ENCODE data around the gene FRK.
A peak's percentile ranks its signal among the peaks of the same experiment; 100 is the strongest.

Gene FRK

DNA sequence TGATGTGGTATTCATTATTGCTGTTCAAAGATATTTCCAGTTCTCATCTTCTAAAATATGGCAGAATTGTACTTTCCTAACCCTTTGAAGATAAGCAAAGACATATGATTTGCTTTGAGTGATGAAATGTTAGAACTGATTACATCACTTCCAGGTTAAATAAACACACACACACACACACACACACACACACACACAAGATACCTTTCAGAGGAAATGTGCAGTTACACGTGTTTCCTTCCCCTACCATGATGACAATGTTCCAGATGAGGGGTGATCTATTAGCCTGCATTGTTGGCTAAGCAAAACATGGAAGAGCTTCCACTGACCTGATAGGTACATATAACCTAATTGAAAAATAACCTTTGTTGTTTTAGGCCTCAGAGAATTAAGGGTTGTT is 11.7 kb upstream of the FRK start:
- Histone ChIP-seq H3K9ac (ENCODE audit: low read depth, low read length) (no peak overlapping the region), H3K36me3 (ENCODE audit: insufficient read depth, low read length) (no peaks in the 10 kb centered on the region), H3K4me1 (ENCODE audit: control insufficient read depth, insufficient read depth, low read length) (peaks cover 12% of the 10 kb centered on the region), H3K4me2 (ENCODE audit: low read length) (no peak overlapping the region), H3K27me3 (ENCODE audit: control insufficient read depth, insufficient read depth, low read length) (no peaks in the 10 kb centered on the region), H3K9me3 (replicated peaks; ENCODE audit: low read length) (no peaks in the 10 kb centered on the region), H3K4me3 (ENCODE audit: low read length) (no peak overlapping the region)

DNA sequence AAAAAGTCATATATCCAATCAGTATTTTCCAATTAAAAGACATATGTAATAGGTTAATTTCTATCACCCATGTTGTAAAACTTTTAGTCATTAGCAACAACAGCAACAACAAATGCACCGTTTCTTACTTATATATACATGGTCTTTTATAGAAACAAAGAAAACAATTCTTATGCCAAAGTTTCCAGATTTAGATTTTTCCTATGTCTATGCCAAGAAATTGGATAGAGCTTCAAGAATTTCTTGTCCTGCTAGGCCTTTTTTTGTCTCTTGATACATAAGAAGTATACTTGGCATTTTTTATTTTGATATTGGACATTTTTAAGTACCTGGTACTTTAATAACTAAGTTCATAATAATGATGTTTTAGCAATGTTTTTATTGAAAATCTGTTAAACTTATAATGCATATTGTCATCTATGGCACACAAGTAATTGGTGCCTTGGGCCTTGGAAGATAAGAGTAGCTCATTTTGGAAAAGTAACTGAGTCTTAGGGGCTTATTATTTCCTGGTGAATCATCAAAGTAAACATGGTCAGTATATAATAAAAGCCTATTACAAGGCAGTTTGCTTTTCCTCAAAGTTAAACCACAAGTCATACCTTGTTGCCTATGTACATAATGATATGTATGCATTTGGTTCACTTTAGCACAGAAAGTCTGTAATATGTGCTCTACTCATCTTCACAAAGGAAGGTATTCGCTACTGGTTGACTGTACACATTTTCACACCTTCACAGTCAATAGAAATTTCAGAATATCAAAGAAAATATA is 10.1 kb upstream of the FRK start:
- Histone ChIP-seq H3K36me3 (ENCODE audit: insufficient read depth, low read length) (no peaks in the 10 kb centered on the region), H3K4me2 (ENCODE audit: low read length) (no peak overlapping the region), H3K4me1 (ENCODE audit: control insufficient read depth, insufficient read depth, low read length) (peaks cover 12% of the 10 kb centered on the region), H3K27me3 (ENCODE audit: control insufficient read depth, insufficient read depth, low read length) (no peaks in the 10 kb centered on the region), H3K9ac (ENCODE audit: low read depth, low read length) (no peak overlapping the region), H3K4me3 (ENCODE audit: low read length) (no peak overlapping the region), H3K9me3 (replicated peaks; ENCODE audit: low read length) (no peaks in the 10 kb centered on the region)

DNA sequence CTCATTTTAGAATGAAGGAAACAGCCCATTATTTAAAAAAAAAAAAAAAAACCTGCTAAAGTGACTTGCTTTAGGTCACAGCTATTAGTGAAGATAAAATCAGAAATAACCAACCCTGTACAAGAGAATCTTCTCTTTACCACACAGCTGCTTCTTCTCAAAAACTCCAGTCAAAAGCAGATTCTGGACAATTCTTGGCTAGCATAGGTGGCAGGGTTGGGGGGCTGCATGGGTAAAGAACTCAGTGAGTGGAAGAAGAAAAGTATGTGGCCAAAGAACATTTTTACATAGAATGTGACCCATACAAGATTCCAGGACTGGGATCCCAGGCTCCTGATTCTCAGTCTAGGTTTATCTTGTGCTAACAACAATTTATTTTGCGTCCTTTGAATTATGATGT is 9.4 kb upstream of the FRK start:
- H3K27me3 ChIP-seq (ENCODE audit: control insufficient read depth, insufficient read depth, low read length): no peaks in the 10 kb centered on the region
- H3K4me3 ChIP-seq (ENCODE audit: low read length): no peak overlapping the region
- no peaks in the 10 kb centered on the region for H3K36me3 ChIP-seq (ENCODE audit: insufficient read depth, low read length)

DNA sequence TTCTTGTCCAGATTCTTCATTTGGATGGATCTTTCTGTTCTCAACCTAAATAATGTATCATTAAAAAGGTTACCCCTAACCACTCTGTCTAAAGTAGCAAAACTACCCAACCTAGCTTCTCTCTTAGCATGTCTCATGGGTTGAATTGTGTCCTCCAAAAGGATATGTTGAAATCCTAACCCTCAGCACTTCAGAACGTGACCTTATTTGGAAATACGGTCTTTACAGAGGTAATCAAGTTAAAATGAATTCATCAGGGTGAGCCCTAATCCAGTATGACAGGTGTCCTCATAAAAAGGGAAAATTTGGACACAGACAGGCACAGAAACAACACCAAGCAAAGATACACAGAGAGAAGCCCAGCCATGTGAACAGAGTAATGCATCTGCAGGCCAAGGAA is 6.1 kb upstream of the FRK start:
- Histone ChIP-seq H3K9ac (ENCODE audit: low read depth, low read length) (no peak overlapping the region), H3K36me3 (ENCODE audit: insufficient read depth, low read length) (no peaks in the 10 kb centered on the region), H3K4me3 (ENCODE audit: low read length) (no peak overlapping the region), H3K4me2 (ENCODE audit: low read length) (no peak overlapping the region), H3K27me3 (ENCODE audit: control insufficient read depth, insufficient read depth, low read length) (no peaks in the 10 kb centered on the region), H3K9me3 (replicated peaks; ENCODE audit: low read length) (no peaks in the 10 kb centered on the region), H3K4me1 (ENCODE audit: control insufficient read depth, insufficient read depth, low read length) (peaks cover 5% of the 10 kb centered on the region)

More for the DNA sequence above, 9.4 kb upstream of the FRK start:
- Histone ChIP-seq H3K4me1 (ENCODE audit: control insufficient read depth, insufficient read depth, low read length) (peaks cover 12% of the 10 kb centered on the region), H3K9ac (ENCODE audit: low read depth, low read length) (no peak overlapping the region), H3K4me2 (ENCODE audit: low read length) (no peak overlapping the region), H3K9me3 (replicated peaks; ENCODE audit: low read length) (no peaks in the 10 kb centered on the region)

DNA sequence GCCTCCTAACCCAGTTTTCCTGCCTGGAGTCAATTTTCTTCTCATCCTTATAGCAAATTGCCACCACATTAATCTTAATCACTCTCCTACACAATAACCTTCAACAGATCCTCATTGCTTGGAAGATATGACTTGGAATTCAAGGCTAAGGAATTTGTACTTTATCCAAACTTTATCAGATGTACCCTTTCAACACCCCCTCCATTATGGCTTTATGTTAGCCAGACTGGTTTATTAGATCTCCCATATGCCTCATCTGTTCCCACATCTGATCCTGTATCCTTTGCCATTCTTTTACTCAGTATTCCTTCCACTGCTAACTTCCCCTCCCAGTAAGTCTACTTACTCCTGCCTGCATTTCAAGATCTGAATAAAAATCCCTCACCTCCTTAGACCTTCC is 4.0 kb upstream of the FRK start:
- no peak overlapping the region for H3K9ac ChIP-seq (ENCODE audit: low read depth, low read length)
- H3K4me3 ChIP-seq (ENCODE audit: low read length): no peak overlapping the region
- H3K9me3 ChIP-seq (replicated peaks; ENCODE audit: low read length): no peaks in the 10 kb centered on the region
- no peaks in the 10 kb centered on the region for H3K36me3 ChIP-seq (ENCODE audit: insufficient read depth, low read length)
- peaks cover 17% of the 10 kb centered on the region for H3K4me1 ChIP-seq (ENCODE audit: control insufficient read depth, insufficient read depth, low read length)
- no peak overlapping the region for H3K4me2 ChIP-seq (ENCODE audit: low read length)
- no peaks in the 10 kb centered on the region for H3K27me3 ChIP-seq (ENCODE audit: control insufficient read depth, insufficient read depth, low read length)

DNA sequence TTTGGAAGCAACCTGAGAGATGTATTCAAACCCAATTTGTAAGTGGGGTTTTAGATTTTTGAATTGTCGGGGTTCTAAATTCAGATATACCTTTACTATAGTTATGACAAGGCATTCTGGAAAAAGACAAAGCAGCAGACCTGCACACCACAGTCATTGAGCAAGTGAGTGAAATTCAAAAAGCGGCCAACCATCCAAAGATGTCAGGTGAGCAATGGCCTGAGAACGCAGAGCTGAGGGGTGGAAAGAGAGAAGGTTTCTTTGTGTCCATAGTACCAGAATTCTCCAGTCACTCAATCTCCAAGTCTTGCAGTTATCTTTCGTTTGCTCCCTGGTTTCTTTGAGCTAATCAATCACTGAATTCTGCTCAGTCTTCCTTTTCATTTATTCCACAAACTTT is 1.8 kb upstream of the FRK start:
- Histone ChIP-seq H3K9ac (ENCODE audit: low read depth, low read length) (no peak overlapping the region), H3K9me3 (replicated peaks; ENCODE audit: low read length) (no peaks in the 10 kb centered on the region), H3K4me1 (ENCODE audit: control insufficient read depth, insufficient read depth, low read length) (peaks cover 21% of the 10 kb centered on the region), H3K4me3 (ENCODE audit: low read length) (no peak overlapping the region), H3K27me3 (ENCODE audit: control insufficient read depth, insufficient read depth, low read length) (no peaks in the 10 kb centered on the region), H3K4me2 (ENCODE audit: low read length) (no peak overlapping the region), H3K36me3 (ENCODE audit: insufficient read depth, low read length) (no peaks in the 10 kb centered on the region)

DNA sequence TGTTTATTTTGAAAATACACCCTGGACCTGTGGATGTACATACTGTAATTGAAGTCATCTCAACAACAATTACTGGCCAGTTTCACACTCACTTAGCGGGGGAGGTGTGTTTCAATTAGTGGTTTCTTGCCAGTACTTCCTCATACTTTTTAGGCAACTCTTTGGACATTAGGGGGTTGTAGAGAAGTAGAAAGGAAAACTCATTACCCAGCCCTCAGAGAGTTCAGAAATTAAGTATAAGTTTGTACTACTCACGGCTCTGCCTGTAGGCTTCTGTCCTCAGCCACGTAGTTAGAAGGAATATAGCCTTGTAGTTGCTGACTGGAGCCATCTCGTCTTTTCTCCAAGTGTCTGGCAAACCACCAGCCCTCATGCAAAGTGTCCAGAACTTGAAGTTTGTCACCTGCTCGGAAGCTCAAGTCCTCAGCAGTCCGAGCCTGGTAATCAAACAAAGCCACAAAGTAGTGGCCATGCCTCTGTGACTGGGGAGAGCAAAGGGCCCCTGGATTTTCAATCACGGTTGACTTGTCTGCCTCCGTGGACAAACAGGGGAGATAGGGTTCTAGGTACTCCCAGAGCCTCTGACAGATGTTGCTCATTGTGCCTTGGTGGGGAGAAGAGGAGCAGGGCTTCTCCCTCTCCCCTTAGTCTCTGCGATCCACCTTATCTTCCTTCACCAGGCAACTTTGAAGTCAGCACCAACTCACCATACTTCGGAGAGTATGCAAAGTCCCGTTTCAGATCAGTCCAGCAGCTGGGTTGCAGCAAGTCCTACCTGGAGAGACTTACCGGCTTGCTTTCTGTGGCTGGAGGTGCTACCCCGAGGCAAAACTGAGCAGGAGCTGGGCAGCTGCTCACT is 749 bp downstream of the FRK start:
- peak overlapping the region; percentile 69 for H3K4me3 ChIP-seq (ENCODE audit: low read length)
- no peaks in the 10 kb centered on the region for H3K36me3 ChIP-seq (ENCODE audit: insufficient read depth, low read length)
- H3K4me2 ChIP-seq (ENCODE audit: low read length): peak overlapping the region; percentile 84
- no peaks in the 10 kb centered on the region for H3K9me3 ChIP-seq (replicated peaks; ENCODE audit: low read length)
- peaks cover 21% of the 10 kb centered on the region for H3K4me1 ChIP-seq (ENCODE audit: control insufficient read depth, insufficient read depth, low read length)
- H3K27me3 ChIP-seq (ENCODE audit: control insufficient read depth, insufficient read depth, low read length): no peaks in the 10 kb centered on the region
- peak overlapping the region; percentile 79 for H3K9ac ChIP-seq (ENCODE audit: low read depth, low read length)

DNA sequence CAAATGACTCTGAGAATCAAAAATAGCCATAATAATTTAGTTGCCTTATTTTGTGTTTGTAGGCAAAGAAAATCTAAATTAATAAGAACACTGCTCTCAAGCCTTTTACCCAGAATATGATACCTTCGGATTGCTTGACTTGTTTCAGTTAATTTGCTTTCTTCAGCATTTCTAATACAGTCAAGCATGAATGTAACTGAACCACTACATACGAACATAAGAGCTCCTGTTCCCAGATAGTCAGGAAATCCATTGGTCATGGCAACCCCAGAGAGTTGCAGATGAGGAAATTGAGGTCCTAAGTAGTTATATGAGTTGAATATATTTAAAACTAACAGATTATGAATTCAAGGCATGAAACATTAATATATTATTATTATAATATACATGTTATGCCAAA is 2.9 kb downstream of the FRK start:
- Histone ChIP-seq H3K27me3 (ENCODE audit: control insufficient read depth, insufficient read depth, low read length) (no peaks in the 10 kb centered on the region), H3K9me3 (replicated peaks; ENCODE audit: low read length) (no peaks in the 10 kb centered on the region), H3K36me3 (ENCODE audit: insufficient read depth, low read length) (no peaks in the 10 kb centered on the region), H3K4me1 (ENCODE audit: control insufficient read depth, insufficient read depth, low read length) (peaks cover 21% of the 10 kb centered on the region), H3K4me3 (ENCODE audit: low read length) (no peak overlapping the region), H3K4me2 (ENCODE audit: low read length) (no peak overlapping the region), H3K9ac (ENCODE audit: low read depth, low read length) (no peak overlapping the region)

DNA sequence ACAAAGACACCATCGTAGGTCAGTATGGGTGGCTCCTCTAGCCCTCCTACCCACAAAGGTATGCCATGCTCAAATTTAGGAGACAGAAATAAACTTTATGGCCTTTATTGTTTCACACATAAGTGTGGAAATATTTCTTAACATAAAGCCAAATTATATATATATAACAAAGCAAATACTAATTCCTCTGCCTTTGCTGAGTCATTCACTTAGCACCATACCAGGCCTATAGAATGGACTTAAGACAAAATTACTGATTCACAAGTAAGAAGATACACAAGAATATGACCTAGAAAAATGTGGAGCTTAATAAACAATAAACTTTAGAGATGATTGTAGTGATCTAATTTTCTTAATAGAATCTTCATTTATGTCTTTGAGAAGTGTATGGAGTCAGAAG is 5.2 kb downstream of the FRK start:
- Histone ChIP-seq H3K4me2 (ENCODE audit: low read length) (no peak overlapping the region), H3K9ac (ENCODE audit: low read depth, low read length) (no peak overlapping the region), H3K36me3 (ENCODE audit: insufficient read depth, low read length) (no peaks in the 10 kb centered on the region), H3K9me3 (replicated peaks; ENCODE audit: low read length) (no peaks in the 10 kb centered on the region), H3K27me3 (ENCODE audit: control insufficient read depth, insufficient read depth, low read length) (no peaks in the 10 kb centered on the region), H3K4me1 (ENCODE audit: control insufficient read depth, insufficient read depth, low read length) (peaks cover 11% of the 10 kb centered on the region), H3K4me3 (ENCODE audit: low read length) (no peak overlapping the region)

DNA sequence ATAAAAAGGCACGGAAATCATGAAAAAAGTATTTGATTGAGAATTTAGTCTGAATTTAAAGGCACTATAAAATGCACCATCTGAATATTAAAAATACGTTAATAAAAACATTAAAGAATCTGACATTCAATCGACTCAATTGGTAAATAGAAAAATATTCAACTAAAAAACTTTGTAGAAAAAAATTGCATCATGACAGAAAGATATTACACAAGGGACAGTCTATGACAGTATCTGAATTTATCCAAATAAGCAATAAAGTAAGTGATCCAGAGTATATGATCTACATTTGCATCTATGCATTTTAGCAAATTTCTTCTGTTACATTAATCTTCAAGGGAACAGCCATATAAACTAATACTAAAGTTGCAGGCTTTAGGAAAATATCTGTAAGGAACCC is 9.4 kb downstream of the FRK start:
- Histone ChIP-seq H3K9ac (ENCODE audit: low read depth, low read length) (no peak overlapping the region), H3K4me2 (ENCODE audit: low read length) (no peak overlapping the region), H3K36me3 (ENCODE audit: insufficient read depth, low read length) (no peaks in the 10 kb centered on the region), H3K27me3 (ENCODE audit: control insufficient read depth, insufficient read depth, low read length) (no peaks in the 10 kb centered on the region), H3K9me3 (replicated peaks; ENCODE audit: low read length) (no peaks in the 10 kb centered on the region), H3K4me3 (ENCODE audit: low read length) (no peak overlapping the region), H3K4me1 (ENCODE audit: control insufficient read depth, insufficient read depth, low read length) (no peaks in the 10 kb centered on the region)

DNA sequence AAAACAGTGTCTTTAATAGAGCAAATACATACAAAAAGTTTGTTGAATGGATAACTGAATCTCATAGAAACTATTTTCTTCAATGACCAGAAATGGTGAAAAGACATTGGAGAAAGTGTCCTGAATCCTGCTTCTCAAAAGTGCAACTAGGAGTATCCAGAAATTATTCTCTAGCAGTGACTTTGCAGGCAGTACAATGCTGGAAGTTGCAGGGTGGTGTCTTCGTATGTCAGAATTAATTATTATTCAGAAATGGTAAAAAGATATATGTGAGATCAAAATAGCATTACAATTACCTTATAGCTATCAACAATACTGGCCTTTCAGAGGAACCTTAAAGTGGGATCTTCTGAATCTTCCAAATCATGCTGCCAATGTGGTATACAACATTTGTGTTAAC is 10.0 kb downstream of the FRK start:
- no peak overlapping the region for H3K9ac ChIP-seq (ENCODE audit: low read depth, low read length)
- no peaks in the 10 kb centered on the region for H3K36me3 ChIP-seq (ENCODE audit: insufficient read depth, low read length)

DNA sequence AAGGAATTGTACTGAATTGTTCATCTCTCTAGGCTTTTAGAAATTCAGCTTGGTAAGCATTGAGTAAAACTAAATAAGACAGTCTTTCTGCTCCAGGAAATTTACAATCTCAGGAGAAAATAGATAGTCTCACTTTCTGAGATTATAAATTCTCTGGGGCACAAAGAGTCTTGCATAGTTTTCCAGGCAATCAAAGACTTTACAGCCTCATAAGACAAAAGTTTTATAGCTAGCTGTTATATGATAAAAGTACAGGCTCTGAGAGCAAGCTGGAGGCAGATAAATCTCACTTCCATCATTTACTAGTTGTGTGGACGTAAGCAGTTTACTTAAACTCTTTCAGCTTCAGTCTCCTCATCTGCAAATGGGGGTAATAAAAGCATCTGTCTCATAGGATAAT is 11.4 kb downstream of the FRK start:
- no peaks in the 10 kb centered on the region for H3K9me3 ChIP-seq (replicated peaks; ENCODE audit: low read length)
- no peak overlapping the region for H3K4me3 ChIP-seq (ENCODE audit: low read length)
- no peak overlapping the region for H3K9ac ChIP-seq (ENCODE audit: low read depth, low read length)
- no peaks in the 10 kb centered on the region for H3K27me3 ChIP-seq (ENCODE audit: control insufficient read depth, insufficient read depth, low read length)
- no peaks in the 10 kb centered on the region for H3K36me3 ChIP-seq (ENCODE audit: insufficient read depth, low read length)
- no peak overlapping the region for H3K4me2 ChIP-seq (ENCODE audit: low read length)
- no peaks in the 10 kb centered on the region for H3K4me1 ChIP-seq (ENCODE audit: control insufficient read depth, insufficient read depth, low read length)

More for the DNA sequence above, 10.0 kb downstream of the FRK start:
- no peaks in the 10 kb centered on the region for H3K27me3 ChIP-seq (ENCODE audit: control insufficient read depth, insufficient read depth, low read length)
- no peak overlapping the region for H3K4me2 ChIP-seq (ENCODE audit: low read length)
- H3K4me3 ChIP-seq (ENCODE audit: low read length): no peak overlapping the region
- H3K4me1 ChIP-seq (ENCODE audit: control insufficient read depth, insufficient read depth, low read length): no peaks in the 10 kb centered on the region
- H3K9me3 ChIP-seq (replicated peaks; ENCODE audit: low read length): no peaks in the 10 kb centered on the region
